DND-41 (cell line): ENCODE data around the gene L1TD1.

Experiments used
- ATAC-seq: fragments of 200-7000 bp; cut with Tn5 transposase; 3 replicates; pipeline ENCODE4 v1.9.1; 2021; ENCODE audit warnings: low read depth; ENCODE audit not compliant: insufficient read depth
- DNase-seq: peaks from one replicate; pipeline ENCODE4 v3.0.0-alpha.2; 2020
- H2AFZ ChIP-seq: 2 replicates; pipeline ENCODE4 v1.6.0; 2012; ENCODE audit warnings: low read depth, low read length
- H3K27ac ChIP-seq: 2 replicates; pipeline ENCODE4 v1.5.1; 2012; ENCODE audit warnings: low read length, inconsistent platforms
- H3K27me3 ChIP-seq: fragments of 200-600 bp; sonication (generic); 2 replicates; pipeline ENCODE4 v1.6.0; 2012; ENCODE audit warnings: low read length, mild to moderate bottlenecking, inconsistent platforms; ENCODE audit not compliant: insufficient read depth, poor library complexity
- H3K36me3 ChIP-seq: 2 replicates; pipeline ENCODE4 v1.5.1; 2012; ENCODE audit warnings: low read length, inconsistent platforms; ENCODE audit not compliant: insufficient read depth
- H3K4me1 ChIP-seq: 2 replicates; pipeline ENCODE4 v1.5.1; 2012; ENCODE audit warnings: mild to moderate bottlenecking, low read length; ENCODE audit not compliant: insufficient read depth
- H3K4me2 ChIP-seq: 2 replicates; pipeline ENCODE4 v1.6.0; 2012; ENCODE audit warnings: mild to moderate bottlenecking, moderate library complexity, low read length, inconsistent platforms; ENCODE audit not compliant: insufficient read depth
- H3K4me3 ChIP-seq, 2 experiments: fragments of 200-600 bp in 1 of 2; shearing (Covaris generic) in 1 of 2; 2 replicates each; pipeline ENCODE4 v1.5.1; 2012 to 2016; ENCODE audit warnings: inconsistent platforms in 2 of 2, low read length in 2 of 2, mild to moderate bottlenecking in 2 of 2, low read depth in 1 of 2, moderate library complexity in 1 of 2
- H3K79me2 ChIP-seq: 2 replicates; pipeline ENCODE4 v1.6.0; 2012; ENCODE audit warnings: low read length, inconsistent platforms; ENCODE audit not compliant: insufficient read depth
- H3K9ac ChIP-seq: 2 replicates; pipeline ENCODE4 v1.6.0; 2012; ENCODE audit warnings: low read depth, mild to moderate bottlenecking, inconsistent platforms, low read length, moderate library complexity
- H3K9me3 ChIP-seq: 2 replicates; pipeline ENCODE4 v1.5.1; 2012; ENCODE audit warnings: low read length, moderate library complexity, mild to moderate bottlenecking, inconsistent platforms; ENCODE audit not compliant: insufficient read depth, severe bottlenecking
- H4K20me1 ChIP-seq: 2 replicates; pipeline ENCODE4 v1.6.0; 2012; ENCODE audit warnings: low read length; ENCODE audit not compliant: insufficient read depth
- EZH2 ChIP-seq: IDR thresholded peaks from 3 replicates; pipeline ENCODE4 v1.6.1; 2012; ENCODE audit warnings: borderline replicate concordance, low read depth, mild to moderate bottlenecking, moderate library complexity, low read length, inconsistent platforms; ENCODE audit not compliant: severe bottlenecking
- TF ChIP-seq, protein P1 (sequence below): IDR thresholded peaks from 2 replicates; pipeline ENCODE4 v1.5.1; 2012; ENCODE audit warnings: borderline replicate concordance, low read length, moderate library complexity, mild to moderate bottlenecking; ENCODE audit not compliant: poor library complexity, severe bottlenecking; ENCODE audit errors: extremely low read depth

L1TD1 gene

DNA sequence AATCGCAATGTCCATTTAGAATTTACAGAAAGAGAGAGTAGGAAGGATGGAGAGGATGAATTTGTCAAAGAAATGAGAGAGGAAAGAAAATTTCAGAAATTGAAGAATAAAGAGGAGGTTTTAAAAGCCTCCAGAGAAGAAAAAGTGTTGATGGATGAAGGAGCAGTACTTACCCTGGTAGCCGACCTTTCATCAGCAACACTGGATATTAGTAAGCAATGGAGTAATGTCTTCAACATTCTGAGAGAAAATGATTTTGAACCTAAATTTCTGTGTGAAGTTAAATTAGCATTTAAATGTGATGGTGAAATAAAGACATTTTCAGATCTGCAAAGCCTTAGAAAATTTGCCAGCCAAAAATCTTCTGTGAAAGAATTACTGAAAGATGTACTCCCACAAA, 12.5 kb downstream of the L1TD1 start:
- Histone ChIP-seq H3K79me2 (no peaks in the 10 kb centered on the region), H3K27ac (no peak overlapping the region), H3K27me3 (no peaks in the 10 kb centered on the region), H2AFZ (no peak overlapping the region), H3K9me3 (no peaks in the 10 kb centered on the region), H3K36me3 (no peaks in the 10 kb centered on the region), H4K20me1 (no peaks in the 10 kb centered on the region), H3K4me2 (no peak overlapping the region), H3K9ac (no peak overlapping the region), H3K4me3 (no peak overlapping the region), H3K4me1 (no peaks in the 10 kb centered on the region)
- ATAC-seq (no peak), DNase-seq (no peak)
- no peak for TF ChIP-seq EZH2
- TF ChIP-seq, protein P1, sequence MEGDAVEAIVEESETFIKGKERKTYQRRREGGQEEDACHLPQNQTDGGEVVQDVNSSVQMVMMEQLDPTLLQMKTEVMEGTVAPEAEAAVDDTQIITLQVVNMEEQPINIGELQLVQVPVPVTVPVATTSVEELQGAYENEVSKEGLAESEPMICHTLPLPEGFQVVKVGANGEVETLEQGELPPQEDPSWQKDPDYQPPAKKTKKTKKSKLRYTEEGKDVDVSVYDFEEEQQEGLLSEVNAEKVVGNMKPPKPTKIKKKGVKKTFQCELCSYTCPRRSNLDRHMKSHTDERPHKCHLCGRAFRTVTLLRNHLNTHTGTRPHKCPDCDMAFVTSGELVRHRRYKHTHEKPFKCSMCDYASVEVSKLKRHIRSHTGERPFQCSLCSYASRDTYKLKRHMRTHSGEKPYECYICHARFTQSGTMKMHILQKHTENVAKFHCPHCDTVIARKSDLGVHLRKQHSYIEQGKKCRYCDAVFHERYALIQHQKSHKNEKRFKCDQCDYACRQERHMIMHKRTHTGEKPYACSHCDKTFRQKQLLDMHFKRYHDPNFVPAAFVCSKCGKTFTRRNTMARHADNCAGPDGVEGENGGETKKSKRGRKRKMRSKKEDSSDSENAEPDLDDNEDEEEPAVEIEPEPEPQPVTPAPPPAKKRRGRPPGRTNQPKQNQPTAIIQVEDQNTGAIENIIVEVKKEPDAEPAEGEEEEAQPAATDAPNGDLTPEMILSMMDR, result no peak

DNA sequence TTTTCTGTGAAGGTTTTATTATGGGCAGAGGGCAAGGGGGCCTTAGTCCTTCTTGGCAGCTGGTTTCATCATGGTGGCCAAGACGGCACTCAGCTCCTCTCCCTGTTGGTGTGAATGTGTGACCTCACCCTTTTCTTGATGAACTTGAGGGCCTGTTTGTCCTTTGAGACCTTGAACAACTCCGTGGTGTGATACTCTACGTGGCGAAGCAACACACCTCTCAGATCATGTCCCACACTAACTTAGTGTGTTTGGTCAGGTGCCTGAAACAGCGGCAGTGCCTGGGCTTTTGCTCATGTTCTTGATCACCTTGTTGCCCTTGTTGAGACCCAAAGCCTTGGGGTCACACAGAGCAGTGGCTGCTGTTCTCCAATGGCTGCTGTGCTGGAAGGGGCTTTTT, 13.4 kb downstream of the L1TD1 start:
- TF ChIP-seq, protein P1, result no peak
- Histone ChIP-seq H2AFZ (no peak overlapping the region), H3K36me3 (no peaks in the 10 kb centered on the region), H4K20me1 (no peaks in the 10 kb centered on the region), H3K4me3 (no peak overlapping the region), H3K79me2 (no peaks in the 10 kb centered on the region), H3K4me1 (no peaks in the 10 kb centered on the region), H3K4me2 (no peak overlapping the region), H3K9ac (no peak overlapping the region), H3K27ac (no peak overlapping the region), H3K9me3 (no peaks in the 10 kb centered on the region), H3K27me3 (no peaks in the 10 kb centered on the region)
- DNase-seq, result no peak
- no peak for ATAC-seq

DNA sequence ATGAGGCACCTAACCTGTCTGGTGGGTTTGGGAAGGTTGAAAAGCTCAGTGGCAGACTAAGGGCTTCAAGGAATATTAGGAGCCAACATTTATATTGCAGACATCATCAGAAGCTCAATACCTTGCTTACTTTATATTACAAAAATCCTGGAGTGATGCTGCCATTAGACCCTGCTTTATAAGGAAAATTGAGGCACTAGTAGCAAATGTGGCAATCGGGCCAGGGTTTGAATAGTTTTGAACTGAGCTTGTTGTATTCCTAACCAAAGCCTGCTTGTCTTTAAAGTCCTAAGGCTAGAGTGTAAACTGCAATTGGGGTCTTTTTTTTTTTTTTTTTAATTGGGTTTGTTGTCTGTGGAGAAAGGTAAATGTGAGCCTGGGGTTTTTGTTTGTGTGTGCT, 14.3 kb downstream of the L1TD1 start:
- H3K27ac ChIP-seq, result no peak overlapping the region
- no peaks in the 10 kb centered on the region for H3K9me3 ChIP-seq
- no peak for ATAC-seq
- H3K27me3 ChIP-seq, result no peaks in the 10 kb centered on the region
- no peaks in the 10 kb centered on the region for H4K20me1 ChIP-seq
- H2AFZ ChIP-seq, result no peak overlapping the region
- TF ChIP-seq, protein P1, result no peak
- no peak for TF ChIP-seq EZH2
- H3K9ac ChIP-seq, result no peak overlapping the region
- no peaks in the 10 kb centered on the region for H3K79me2 ChIP-seq
- DNase-seq, result no peak
- H3K4me1 ChIP-seq, result no peaks in the 10 kb centered on the region
- H3K36me3 ChIP-seq, result no peaks in the 10 kb centered on the region
- H3K4me3 ChIP-seq, result no peak overlapping the region
- H3K4me2 ChIP-seq, result no peak overlapping the region

DNA sequence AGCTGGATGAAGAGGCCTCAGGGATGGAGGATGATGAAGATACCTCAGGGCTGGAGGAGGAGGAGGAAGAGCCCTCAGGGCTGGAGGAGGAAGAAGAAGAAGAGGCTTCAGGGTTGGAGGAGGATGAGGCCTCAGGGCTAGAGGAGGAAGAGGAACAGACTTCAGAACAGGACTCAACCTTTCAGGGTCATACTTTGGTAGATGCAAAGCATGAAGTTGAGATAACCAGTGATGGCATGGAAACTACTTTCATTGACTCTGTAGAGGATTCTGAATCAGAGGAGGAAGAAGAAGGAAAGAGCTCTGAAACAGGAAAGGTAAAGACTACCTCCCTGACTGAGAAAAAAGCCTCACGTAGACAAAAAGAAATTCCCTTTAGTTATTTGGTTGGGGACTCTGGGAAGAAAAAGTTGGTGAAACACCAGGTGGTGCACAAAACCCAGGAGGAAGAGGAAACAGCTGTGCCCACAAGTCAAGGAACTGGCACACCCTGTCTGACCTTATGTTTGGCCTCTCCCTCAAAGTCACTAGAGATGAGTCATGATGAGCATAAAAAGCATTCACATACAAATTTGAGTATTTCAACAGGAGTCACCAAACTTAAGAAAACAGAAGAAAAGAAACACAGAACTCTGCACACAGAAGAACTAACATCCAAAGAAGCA, 15.4 kb downstream of the L1TD1 start:
- H3K9me3 ChIP-seq, result no peaks in the 10 kb centered on the region
- ATAC-seq, result no peak
- no peaks in the 10 kb centered on the region for H3K4me1 ChIP-seq
- H3K9ac ChIP-seq, result no peak overlapping the region
- no peaks in the 10 kb centered on the region for H4K20me1 ChIP-seq
- DNase-seq, result no peak
- H3K4me3 ChIP-seq, result no peak overlapping the region
- no peaks in the 10 kb centered on the region for H3K27me3 ChIP-seq
- H2AFZ ChIP-seq, result no peak overlapping the region
- TF ChIP-seq, protein P1, result no peak
- no peak for TF ChIP-seq EZH2
- no peak overlapping the region for H3K4me2 ChIP-seq
- H3K27ac ChIP-seq, result no peak overlapping the region
- no peaks in the 10 kb centered on the region for H3K36me3 ChIP-seq
- no peaks in the 10 kb centered on the region for H3K79me2 ChIP-seq
